T follicular helper cell (primary cell): Measurements from ENCODE around the gene YPEL4.

Experiments used
- DNase-seq: peaks from one replicate; pipeline ENCODE4 v3.0.0-alpha.2; 2020; ENCODE audit warnings: low read depth

Gene YPEL4

GRCh38 chr11:57632116-57632515, 17.6 kb downstream of the YPEL4 start:
- DNase-seq, result no peak

- DNase-seq, result no peak
These were observed 19.5 kb downstream of the YPEL4 start for GRCh38 chr11:57630171-57630570.

GRCh38 chr11:57626895-57627294, 22.8 kb downstream of the YPEL4 start:
- DNase-seq, result no peak

- DNase-seq, result no peak
These were observed 24.8 kb downstream of the YPEL4 start for GRCh38 chr11:57624864-57625263.

- no peak for DNase-seq
These were observed 27.4 kb downstream of the YPEL4 start for GRCh38 chr11:57622263-57622662.

GRCh38 chr11:57620467-57620866, 29.2 kb downstream of the YPEL4 start:
- no peak for DNase-seq

- no peak for DNase-seq
These were observed 30.4 kb downstream of the YPEL4 start for GRCh38 chr11:57619331-57619730.

GRCh38 chr11:57618438-57618837, 31.3 kb downstream of the YPEL4 start:
- no peak for DNase-seq

GRCh38 chr11:57616595-57616994, 33.1 kb downstream of the YPEL4 start:
- no peak for DNase-seq

- DNase-seq, result no peak
These were observed 34.4 kb downstream of the YPEL4 start for GRCh38 chr11:57615308-57615707.

- DNase-seq, result no peak
These were observed 35.4 kb downstream of the YPEL4 start for GRCh38 chr11:57614234-57614772.

- no peak for DNase-seq
These were observed 39.5 kb downstream of the YPEL4 start for GRCh38 chr11:57610170-57610569.

- no peak for DNase-seq
These were observed 44.7 kb downstream of the YPEL4 start for GRCh38 chr11:57605028-57605420.

- DNase-seq, result no peak
These were observed 45.2 kb downstream of the YPEL4 start for GRCh38 chr11:57604296-57605027.

- no peak for DNase-seq
These were observed 48.4 kb downstream of the YPEL4 start for GRCh38 chr11:57601297-57601696.

- DNase-seq, result no peak
These were observed 50.3 kb downstream of the YPEL4 start for GRCh38 chr11:57599381-57599780.

GRCh38 chr11:57598831-57599155, 50.9 kb downstream of the YPEL4 start:
- DNase-seq, result no peak

GRCh38 chr11:57597916-57598830, 51.5 kb downstream of the YPEL4 start:
- no peak for DNase-seq

- DNase-seq, result no peak
These were observed 52.2 kb downstream of the YPEL4 start, which contains the start of gene SERPING1 for GRCh38 chr11:57597461-57597915. Gene SERPING1, plus strand, starts transcription at chr11:57597685. Its CDS starts 586 bp downstream, at chr11:57598271.

GRCh38 chr11:57596266-57596885, 53.3 kb downstream of the YPEL4 start:
- no peak for DNase-seq
